Liver (tissue), 9 donors: ENCODE measurements around the gene SHD. TPM values are rescaled to one million over a fixed set of nuclear protein-coding genes. Genes with fewer than 3 reads are reported as not detected.
"Not testable (repeated sequence)": the region's sequence is repeated elsewhere in the genome, so short reads cannot be mapped to it uniquely, and the experiment has no call there.

Experiments
- DNase-seq: peaks from one replicate; pipeline ENCODE4 v3.0.0-alpha.2; 2017; ENCODE audit warnings: low spot score
- H3K27ac ChIP-seq, 2 donors: one replicate each; pipeline ENCODE4 v1.7.0; 2013; ENCODE audit warnings: inconsistent platforms in 2 of 2, low read length in 2 of 2, control low read depth in 1 of 2, low read depth in 1 of 2, mild to moderate bottlenecking in 1 of 2
- H3K27me3 ChIP-seq, 4 donors: one replicate each; pipeline versions ENCODE4 v1.6.1 to v1.7.0; 2013; ENCODE audit warnings: low read length in 3 of 4, inconsistent platforms in 1 of 4, mild to moderate bottlenecking in 1 of 4, moderate library complexity in 1 of 4; ENCODE audit not compliant: control insufficient read depth in 4 of 4, insufficient read depth in 4 of 4
- H3K36me3 ChIP-seq, 4 donors: one replicate each; pipeline versions ENCODE4 v1.6.1 to v1.7.0; 2013; ENCODE audit warnings: low read length in 3 of 4, mild to moderate bottlenecking in 3 of 4, low read depth in 1 of 4, moderate library complexity in 1 of 4; ENCODE audit not compliant: control insufficient read depth in 4 of 4, insufficient read depth in 3 of 4
- H3K4me1 ChIP-seq, 4 donors: one replicate each; pipeline versions ENCODE4 v1.6.1 to v1.7.0; 2013; ENCODE audit warnings: low read length in 3 of 4, mild to moderate bottlenecking in 3 of 4, moderate library complexity in 1 of 4; ENCODE audit not compliant: control insufficient read depth in 4 of 4, insufficient read depth in 4 of 4
- H3K4me3 ChIP-seq, 3 donors: one replicate each; pipeline versions ENCODE4 v1.6.1 to v1.7.0; 2013; ENCODE audit warnings: low read length in 3 of 3, control low read depth in 1 of 3, low read depth in 1 of 3, mild to moderate bottlenecking in 1 of 3
- H3K9ac ChIP-seq, 2 donors: one replicate each; pipeline ENCODE4 v1.7.0; 2013; ENCODE audit warnings: low read length in 2 of 2, mild to moderate bottlenecking in 2 of 2, moderate library complexity in 2 of 2, control low read depth in 1 of 2, low read depth in 1 of 2
- H3K9me3 ChIP-seq, 4 donors: one replicate each; pipeline versions ENCODE4 v1.6.1 to v1.7.0; 2013; ENCODE audit warnings: low read length in 3 of 4; ENCODE audit not compliant: control insufficient read depth in 4 of 4
- ATF3 ChIP-seq: IDR thresholded peaks from 2 replicates; pipeline ENCODE4 v1.6.1; 2016; ENCODE audit warnings: antibody characterized with exemption
- CTCF ChIP-seq: fragments of 150-350 bp; IDR thresholded peaks from 2 replicates; pipeline ENCODE4 v1.5.1; 2017; ENCODE audit warnings: improper control_type of control experiment, low read depth, low read length; ENCODE audit not compliant: missing input control
- FOXA1 ChIP-seq: IDR thresholded peaks from 2 replicates; pipeline ENCODE4 v1.6.1; 2016; ENCODE audit warnings: antibody characterized with exemption
- FOXA2 ChIP-seq: IDR thresholded peaks from 2 replicates; pipeline ENCODE4 v1.6.1; 2016; ENCODE audit warnings: antibody characterized with exemption
- GABPA ChIP-seq, 2 donors: IDR thresholded peaks in 1 of 2; conservative IDR thresholded peaks in 1 of 2; 2 replicates each; pipeline ENCODE4 v1.6.1; 2016; ENCODE audit warnings: antibody characterized with exemption in 2 of 2, mild to moderate bottlenecking in 1 of 2, moderate library complexity in 1 of 2
- HNF4A ChIP-seq, 2 donors: conservative IDR thresholded peaks; 2 replicates each; pipeline ENCODE4 v1.6.1; 2016; ENCODE audit warnings: antibody characterized with exemption in 2 of 2, mild to moderate bottlenecking in 2 of 2
- HNF4G ChIP-seq: IDR thresholded peaks from 2 replicates; pipeline ENCODE4 v1.6.1; 2016; ENCODE audit warnings: antibody characterized with exemption
- JUND ChIP-seq, 2 donors: IDR thresholded peaks; 2 replicates each; pipeline ENCODE4 v1.6.1; 2016; ENCODE audit warnings: antibody characterized with exemption in 2 of 2
- MAX ChIP-seq: IDR thresholded peaks from 2 replicates; pipeline ENCODE4 v1.6.1; 2016; ENCODE audit warnings: antibody characterized with exemption
- RAD21 ChIP-seq, 2 donors: IDR thresholded peaks; 2 replicates each; pipeline ENCODE4 v1.6.1; 2016; ENCODE audit warnings: antibody characterized with exemption in 2 of 2, mild to moderate bottlenecking in 2 of 2
- RXRA ChIP-seq, 2 donors: IDR thresholded peaks; 2 replicates each; pipeline ENCODE4 v1.6.1; 2017 to 2018; ENCODE audit warnings: antibody characterized with exemption in 2 of 2, mild to moderate bottlenecking in 1 of 2
- SP1 ChIP-seq: IDR thresholded peaks from 2 replicates; pipeline ENCODE4 v1.6.1; 2018; ENCODE audit warnings: antibody characterized with exemption, mild to moderate bottlenecking
- TAF1 ChIP-seq: conservative IDR thresholded peaks from 2 replicates; pipeline ENCODE4 v1.6.1; 2016; ENCODE audit warnings: antibody characterized with exemption, mild to moderate bottlenecking
- YY1 ChIP-seq: IDR thresholded peaks from 2 replicates; pipeline ENCODE4 v1.6.1; 2016; ENCODE audit warnings: antibody characterized with exemption, mild to moderate bottlenecking
- ZBTB33 ChIP-seq: IDR thresholded peaks from 2 replicates; pipeline ENCODE4 v1.6.1; 2016; ENCODE audit warnings: antibody characterized with exemption
- WGBS: extraction: QIAGEN DNeasy Blood & Tissue Kit; methylation state at CpG from one replicate; pipeline ENCODE4 v1.1.7; 2013; 5-methylcytosine and 5-hydroxymethylcytosine counted together
- polyA plus RNA-seq, 2 donors: library from polyadenylated mRNA; stranded (reverse) in 1 of 2; unstranded in 1 of 2; fragments of 200-250 nt in 1 of 2; fragments of >200 nt in 1 of 2; fragmentation: Nextera tagmentation in 1 of 2; extraction: Ambion mirVana in 1 of 2; gene quantifications; one replicate each; pipeline versions ENCODE4 v1.2.1 to v1.2.3, GENCODE V29; 2013 to 2015
- total RNA-seq, 2 donors: library from RNA; depleted of rRNA; stranded (reverse); fragments of >200 nt; gene quantifications; one replicate each; pipeline ENCODE4 v1.2.3, GENCODE V29; 2014
- donor health status: healthy.
- donor health status: healthy.
- donor health status: healthy.
- donor health status: healthy.
- donor health status: healthy.

The SHD gene
- total and polyA plus RNA-seq, 4 donors = 0.09 to 15.7 (median 4.5) TPM

- TF ChIP-seq CTCF (no peak), SP1 (peak; percentile 100), HNF4A (conservative IDR thresholded peaks at IDR 0.05) (peak; percentile 8 to 38)
These were observed 49.4 kb downstream of the SHD start for GRCh38 chr19:4328243-4328990.

GRCh38 chr19:4328991-4329681, 50.1 kb downstream of the SHD start:
- 71% methylated on average over 35 of the region's 35 CpGs for WGBS
- H3K36me3 ChIP-seq, H3K9ac ChIP-seq, DNase-seq, H3K27me3 ChIP-seq, H3K9me3 ChIP-seq, H3K27ac ChIP-seq: not testable (repeated sequence)
- Histone ChIP-seq H3K4me1 (peaks cover 3 to 12% (median 8%) of the 10 kb centered on the region in 4 donors), H3K4me3 (peak overlapping the region in 1 of 3 donors; percentile 43)

More at GRCh38 chr19:4328243-4328990, 49.4 kb downstream of the SHD start:
- DNase-seq = peak; percentile 95
- H3K27ac ChIP-seq = peak overlapping the region in 1 of 2 donors; percentile 7
- peaks cover 0 to 3% (median 2%) of the 10 kb centered on the region in 4 donors for H3K36me3 ChIP-seq
- peak overlapping the region in 1 of 3 donors; percentile 43 for H3K4me3 ChIP-seq
- no peaks in the 10 kb centered on the region for H3K9me3 ChIP-seq
- no peaks in the 10 kb centered on the region for H3K27me3 ChIP-seq
- peaks cover 3 to 12% (median 8%) of the 10 kb centered on the region in 4 donors for H3K4me1 ChIP-seq
- WGBS = 19% methylated on average over 48 of the region's 49 CpGs
- peak overlapping the region in 1 of 2 donors; percentile 25 for H3K9ac ChIP-seq

- H3K4me1 ChIP-seq = peaks cover 3 to 12% (median 8%) of the 10 kb centered on the region in 4 donors
- H3K27ac ChIP-seq = no peak overlapping the region
- no peak overlapping the region for H3K9ac ChIP-seq
- WGBS = 96% methylated on average over 19 of the region's 19 CpGs
- H3K36me3 ChIP-seq = peaks cover 0 to 6% (median 2%) of the 10 kb centered on the region in 4 donors
- no peak for DNase-seq
- no peaks in the 10 kb centered on the region for H3K27me3 ChIP-seq
- no peaks in the 10 kb centered on the region for H3K9me3 ChIP-seq
- H3K4me3 ChIP-seq = no peak overlapping the region
- no peak for TF ChIP-seq ATF3
- TF ChIP-seq JUND (IDR thresholded peaks at IDR 0.05) = no peak
- no peak for TF ChIP-seq FOXA1
- TF ChIP-seq YY1 = no peak
- no peak for TF ChIP-seq SP1
- no peak for TF ChIP-seq RAD21 (IDR thresholded peaks at IDR 0.05)
- no peak for TF ChIP-seq RXRA (IDR thresholded peaks at IDR 0.05)
- TF ChIP-seq CTCF = no peak
- TF ChIP-seq HNF4A (conservative IDR thresholded peaks at IDR 0.05) = no peak
- TF ChIP-seq ZBTB33 = no peak
- no peak for TF ChIP-seq GABPA (IDR thresholded peaks at IDR 0.05 in 1 of 2, conservative IDR thresholded peaks at IDR 0.05 in 1 of 2)
- TF ChIP-seq TAF1 = no peak
- no peak for TF ChIP-seq FOXA2
- no peak for TF ChIP-seq MAX
- TF ChIP-seq HNF4G = no peak
These were observed 50.8 kb downstream of the SHD start for GRCh38 chr19:4329858-4330257.
